Immature natural killer cell (primary cell): Measurements from ENCODE around the gene TBC1D16. TPM values are rescaled to one million over a fixed set of nuclear protein-coding genes. Genes with fewer than 3 reads are reported as not detected.

Source experiments
- DNase-seq, 3 donors: peaks; one replicate each; pipeline ENCODE4 v3.0.0; 2022; ENCODE audit warnings: mixed read lengths in 1 of 3
- H3K27ac Mint-ChIP-seq, 6 donors: one replicate each; pipeline ENCODE4 v1.8.0; 2020; ENCODE audit warnings: mixed read lengths in 6 of 6, mild to moderate bottlenecking in 5 of 6, inconsistent platforms in 4 of 6, moderate library complexity in 3 of 6
- H3K27me3 Mint-ChIP-seq, 3 donors: one replicate each; pipeline ENCODE4 v1.8.0; 2020 to 2021; ENCODE audit warnings: low read depth in 3 of 3, mild to moderate bottlenecking in 3 of 3, mixed read lengths in 3 of 3, moderate library complexity in 3 of 3, inconsistent platforms in 1 of 3
- H3K36me3 Mint-ChIP-seq, 3 donors: one replicate each; pipeline ENCODE4 v1.8.0; 2020; ENCODE audit warnings: mixed read lengths in 3 of 3, inconsistent platforms in 2 of 3, mild to moderate bottlenecking in 2 of 3
- H3K4me1 Mint-ChIP-seq, 2 donors: one replicate each; pipeline ENCODE4 v1.8.0; 2020; ENCODE audit warnings: inconsistent platforms in 2 of 2, mild to moderate bottlenecking in 2 of 2, mixed read lengths in 2 of 2, moderate library complexity in 1 of 2
- H3K4me3 Mint-ChIP-seq, 5 donors: one replicate each; pipeline ENCODE4 v1.8.0; 2020; ENCODE audit warnings: mild to moderate bottlenecking in 5 of 5, mixed read lengths in 5 of 5, inconsistent platforms in 3 of 5, moderate library complexity in 3 of 5
- H3K9me3 Mint-ChIP-seq, 6 donors: one replicate each; pipeline ENCODE4 v1.8.0; 2020; ENCODE audit warnings: mild to moderate bottlenecking in 6 of 6, mixed read lengths in 6 of 6, inconsistent platforms in 4 of 6, moderate library complexity in 3 of 6
- polyA plus RNA-seq, 3 donors: library from polyadenylated mRNA; unstranded; fragments of 300-500 nt; fragmentation: Illumina TruSeq; gene quantifications; one replicate each; pipeline ENCODE4 v1.2.3, GENCODE V29; 2021

Gene TBC1D16
- polyA plus RNA-seq, 3 donors from 2014 or later = 0.27 TPM; not detected in 2

GRCh38 chr17:79989106-79989835 lies 46.4 kb downstream of the TBC1D16 start:
- Mint-ChIP-seq H3K9me3 (no peaks in the 10 kb centered on the region), H3K36me3 (no peaks in the 10 kb centered on the region), H3K4me1 (peaks cover 8 to 15% of the 10 kb centered on the region in 2 donors), H3K27me3 (peaks cover 6 to 10% (median 7%) of the 10 kb centered on the region in 3 donors), H3K27ac (no peak overlapping the region), H3K4me3 (no peak overlapping the region)
- no peak for DNase-seq

- H3K4me3 Mint-ChIP-seq = no peak overlapping the region
- no peaks in the 10 kb centered on the region for H3K9me3 Mint-ChIP-seq
- H3K36me3 Mint-ChIP-seq = no peaks in the 10 kb centered on the region
- DNase-seq = no peak
- peaks cover 8 to 11% of the 10 kb centered on the region in 2 donors for H3K4me1 Mint-ChIP-seq
- peaks cover 5 to 10% (median 7%) of the 10 kb centered on the region in 3 donors for H3K27me3 Mint-ChIP-seq
- H3K27ac Mint-ChIP-seq = no peak overlapping the region
Measured at GRCh38 chr17:79988185-79988971, 47.3 kb downstream of the TBC1D16 start.

GRCh38 chr17:79987935-79988184 lies 47.8 kb downstream of the TBC1D16 start:
- H3K4me1 Mint-ChIP-seq = peaks cover 8 to 10% of the 10 kb centered on the region in 2 donors
- H3K27ac Mint-ChIP-seq = no peak overlapping the region
- no peaks in the 10 kb centered on the region for H3K36me3 Mint-ChIP-seq
- no peak overlapping the region for H3K4me3 Mint-ChIP-seq
- no peak for DNase-seq
- no peaks in the 10 kb centered on the region for H3K9me3 Mint-ChIP-seq
- peaks cover 2 to 9% (median 9%) of the 10 kb centered on the region in 3 donors for H3K27me3 Mint-ChIP-seq

- Mint-ChIP-seq H3K4me1 (peaks cover 3 to 6% of the 10 kb centered on the region in 2 donors), H3K27ac (no peak overlapping the region), H3K4me3 (no peak overlapping the region), H3K9me3 (no peaks in the 10 kb centered on the region), H3K36me3 (no peaks in the 10 kb centered on the region), H3K27me3 (peaks cover 2 to 6% (median 4%) of the 10 kb centered on the region in 3 donors)
- DNase-seq = no peak
Measured at GRCh38 chr17:79987187-79987934, 48.3 kb downstream of the TBC1D16 start.

- Mint-ChIP-seq H3K36me3 (no peaks in the 10 kb centered on the region), H3K4me3 (no peak overlapping the region), H3K4me1 (peaks cover 0 to 3% of the 10 kb centered on the region in 2 donors), H3K27me3 (peaks cover 2 to 5% (median 3%) of the 10 kb centered on the region in 3 donors), H3K27ac (no peak overlapping the region), H3K9me3 (no peaks in the 10 kb centered on the region)
- DNase-seq = no peak
Measured at GRCh38 chr17:79986411-79987186, 49.1 kb downstream of the TBC1D16 start.

- Mint-ChIP-seq H3K9me3 (no peaks in the 10 kb centered on the region), H3K4me1 (peaks cover 0 to 2% of the 10 kb centered on the region in 2 donors), H3K27ac (no peak overlapping the region), H3K36me3 (no peaks in the 10 kb centered on the region), H3K4me3 (no peak overlapping the region), H3K27me3 (peaks cover 2 to 5% (median 2%) of the 10 kb centered on the region in 3 donors)
- no peak for DNase-seq
Measured at GRCh38 chr17:79985943-79986391, 49.7 kb downstream of the TBC1D16 start.

GRCh38 chr17:79985361-79985942 lies 50.2 kb downstream of the TBC1D16 start:
- no peak for DNase-seq

GRCh38 chr17:79984877-79985276 lies 50.8 kb downstream of the TBC1D16 start:
- Mint-ChIP-seq H3K36me3 (no peaks in the 10 kb centered on the region), H3K27ac (no peak overlapping the region), H3K9me3 (no peaks in the 10 kb centered on the region), H3K4me3 (no peak overlapping the region), H3K4me1 (no peaks in the 10 kb centered on the region), H3K27me3 (peaks cover 0 to 5% (median 2%) of the 10 kb centered on the region in 3 donors)
- DNase-seq = no peak

More at GRCh38 chr17:79985361-79985942, 50.2 kb downstream of the TBC1D16 start:
- peaks cover 1 to 5% (median 2%) of the 10 kb centered on the region in 3 donors for H3K27me3 Mint-ChIP-seq
- no peaks in the 10 kb centered on the region for H3K4me1 Mint-ChIP-seq
- H3K36me3 Mint-ChIP-seq = no peaks in the 10 kb centered on the region
- no peak overlapping the region for H3K4me3 Mint-ChIP-seq
- no peak overlapping the region for H3K27ac Mint-ChIP-seq
- no peaks in the 10 kb centered on the region for H3K9me3 Mint-ChIP-seq

- no peaks in the 10 kb centered on the region for H3K9me3 Mint-ChIP-seq
- no peak overlapping the region for H3K27ac Mint-ChIP-seq
- peaks cover 0 to 5% (median 2%) of the 10 kb centered on the region in 3 donors for H3K27me3 Mint-ChIP-seq
- no peaks in the 10 kb centered on the region for H3K36me3 Mint-ChIP-seq
- DNase-seq = no peak
- H3K4me3 Mint-ChIP-seq = no peak overlapping the region
- no peaks in the 10 kb centered on the region for H3K4me1 Mint-ChIP-seq
Measured at GRCh38 chr17:79984045-79984840, 51.4 kb downstream of the TBC1D16 start.

- peaks cover 0 to 5% (median 1%) of the 10 kb centered on the region in 3 donors for H3K27me3 Mint-ChIP-seq
- H3K36me3 Mint-ChIP-seq = no peaks in the 10 kb centered on the region
- H3K27ac Mint-ChIP-seq = no peak overlapping the region
Measured at GRCh38 chr17:79983456-79983855, 52.2 kb downstream of the TBC1D16 start.

GRCh38 chr17:79982986-79983385 lies 52.7 kb downstream of the TBC1D16 start:
- H3K36me3 Mint-ChIP-seq = no peaks in the 10 kb centered on the region
- H3K4me3 Mint-ChIP-seq = no peak overlapping the region
- no peak for DNase-seq
- no peak overlapping the region for H3K27ac Mint-ChIP-seq
- peaks cover 0 to 5% (median 0%) of the 10 kb centered on the region in 3 donors for H3K27me3 Mint-ChIP-seq
- H3K9me3 Mint-ChIP-seq = no peaks in the 10 kb centered on the region
- no peaks in the 10 kb centered on the region for H3K4me1 Mint-ChIP-seq

More at GRCh38 chr17:79983456-79983855, 52.2 kb downstream of the TBC1D16 start:
- H3K9me3 Mint-ChIP-seq = no peaks in the 10 kb centered on the region
- no peak for DNase-seq
- H3K4me1 Mint-ChIP-seq = no peaks in the 10 kb centered on the region
- no peak overlapping the region for H3K4me3 Mint-ChIP-seq

- H3K36me3 Mint-ChIP-seq = no peaks in the 10 kb centered on the region
- no peaks in the 10 kb centered on the region for H3K4me1 Mint-ChIP-seq
- H3K4me3 Mint-ChIP-seq = no peak overlapping the region
- no peak for DNase-seq
- peaks cover 0 to 5% (median 0%) of the 10 kb centered on the region in 3 donors for H3K27me3 Mint-ChIP-seq
- no peak overlapping the region for H3K27ac Mint-ChIP-seq
- no peaks in the 10 kb centered on the region for H3K9me3 Mint-ChIP-seq
Measured at GRCh38 chr17:79981661-79982101, 54.0 kb downstream of the TBC1D16 start.
